Measurements from ENCODE around the gene SLTM. TPM values are rescaled to one million over a fixed set of nuclear protein-coding genes. Genes with fewer than 3 reads are reported as not detected.

The SLTM gene
- 81.4 and 110 TPM in 2 replicates for total RNA-seq (2021)
- Bru-seq, nascent RNA, result percentile 96 among the genes with signal in this experiment
- percentile 97 among the genes with signal in this experiment for BruChase-seq, experiment 1, labeled RNA remaining after a 2-hour chase
- BruChase-seq, experiment 2, labeled RNA remaining after a 6-hour chase, result percentile 92 among the genes with signal in this experiment
- long read RNA-seq, full-length matches to known transcripts, result 31 of 80 reads
- long read RNA-seq, partial matches to known transcripts, result 4 of 80 reads
- long read RNA-seq, other reads (novel, unspliced or antisense), result 45 of 80 reads

GRCh38 chr15:58933281-58934113 lies at the start of gene SLTM:
Gene SLTM, minus strand, starts transcription at chr15:58933679. Its CDS starts 114 bp downstream, at chr15:58933565.
- Histone ChIP-seq H3K4me2 (peak within 1 kb of the TSS; percentile 93), H3K27me3 (ENCODE audit: insufficient read depth, low read depth) (no peaks in the 10 kb centered on the region), H3K27ac (peak within 1 kb of the TSS; percentile 98), H2AFZ (peak within 1 kb of the TSS; percentile 79), H3K9me2 (ENCODE audit: insufficient read depth) (no peaks in the 10 kb centered on the region), H3K4me3 (peak within 1 kb of the TSS; percentile 96), H3K4me1 (replicated peaks; ENCODE audit: insufficient read depth) (peaks cover 21% of the 10 kb centered on the region), H3K79me2 (ENCODE audit: low read depth) (peaks cover 44% of the 10 kb centered on the region), H3F3A (ENCODE audit: insufficient read depth, low read depth) (peaks cover 29% of the 10 kb centered on the region), H3K36me3 (ENCODE audit: low read depth) (no peaks in the 10 kb centered on the region; the same call in 1 of the 2 replicates), H4K20me1 (ENCODE audit: insufficient read depth) (no peaks in the 10 kb centered on the region), H3K9me3 (ENCODE audit: insufficient read depth, low read depth) (no peaks in the 10 kb centered on the region)
- no TSS peak for BruUV-seq (replicated peaks)
- ChIA-PET POLR2A (ENCODE audit: unreplicated experiment) (interaction anchor here (0.6 kb wide), 1 partner anchor 7 kb away, joined by 4 read pairs; no protein-coding TSS in a partner anchor), CTCF (no interaction called here)
- DNase-seq, result peak; percentile 85 to 89
- TF ChIP-seq EZH2 (IDR thresholded peaks at IDR 0.05; ENCODE audit: low read depth) (no peak), CTCF (conservative IDR thresholded peaks at IDR 0.05) (peak; percentile 46; the same call in 1 of the 2 replicates)
- intact Hi-C loops (cut with micrococcal nuclease; ENCODE audit: unreplicated experiment), result loop anchor here (2.0 to 10.0 kb wide), 3 partner anchors 23 to 599 kb away; no protein-coding TSS in a partner anchor

GRCh38 chr15:58983261-58983660 lies 49.8 kb upstream of the SLTM start:
- POLR2A ChIA-PET (ENCODE audit: unreplicated experiment), result interaction anchor here (0.7 kb wide), 1 partner anchor 77 kb away, joined by 5 read pairs; no protein-coding TSS in a partner anchor
- DNase-seq, result no peak
- H3K36me3 ChIP-seq (ENCODE audit: low read depth), result no peaks in the 10 kb centered on the region
- BruUV-seq (replicated peaks), result no TSS peak
- H3K79me2 ChIP-seq (ENCODE audit: low read depth), result peaks cover 7% of the 10 kb centered on the region
- no peaks in the 10 kb centered on the region for H3K4me1 ChIP-seq (replicated peaks; ENCODE audit: insufficient read depth)
- no peak overlapping the region for H3K4me3 ChIP-seq
- H3K9me3 ChIP-seq (ENCODE audit: insufficient read depth, low read depth), result no peaks in the 10 kb centered on the region
- intact Hi-C loops (cut with micrococcal nuclease; ENCODE audit: unreplicated experiment), result no loop called here
- H4K20me1 ChIP-seq (ENCODE audit: insufficient read depth), result peaks cover 2% of the 10 kb centered on the region
- no peak overlapping the region for H3K27ac ChIP-seq
- no peak overlapping the region for H3K4me2 ChIP-seq
- no peak overlapping the region for H2AFZ ChIP-seq
- CTCF ChIA-PET, result no interaction called here
- no peaks in the 10 kb centered on the region for H3K27me3 ChIP-seq (ENCODE audit: insufficient read depth, low read depth)
- TF ChIP-seq CTCF (conservative IDR thresholded peaks at IDR 0.05) (no peak), EZH2 (IDR thresholded peaks at IDR 0.05; ENCODE audit: low read depth) (no peak)
- H3K9me2 ChIP-seq (ENCODE audit: insufficient read depth), result no peaks in the 10 kb centered on the region
- H3F3A ChIP-seq (ENCODE audit: insufficient read depth, low read depth), result no peaks in the 10 kb centered on the region

- POLR2A ChIA-PET (ENCODE audit: unreplicated experiment), result no interaction called here
- Histone ChIP-seq H3K9me2 (ENCODE audit: insufficient read depth) (no peaks in the 10 kb centered on the region), H3K36me3 (ENCODE audit: low read depth) (no peaks in the 10 kb centered on the region), H3K79me2 (ENCODE audit: low read depth) (no peaks in the 10 kb centered on the region), H3K27ac (no peak overlapping the region), H3K4me1 (replicated peaks; ENCODE audit: insufficient read depth) (no peaks in the 10 kb centered on the region), H4K20me1 (ENCODE audit: insufficient read depth) (no peaks in the 10 kb centered on the region), H3K27me3 (ENCODE audit: insufficient read depth, low read depth) (no peaks in the 10 kb centered on the region), H2AFZ (no peak overlapping the region), H3K9me3 (ENCODE audit: insufficient read depth, low read depth) (no peaks in the 10 kb centered on the region), H3K4me3 (no peak overlapping the region), H3K4me2 (no peak overlapping the region), H3F3A (ENCODE audit: insufficient read depth, low read depth) (no peaks in the 10 kb centered on the region)
- no peak for DNase-seq
- no peak for TF ChIP-seq EZH2 (IDR thresholded peaks at IDR 0.05; ENCODE audit: low read depth)
- TF ChIP-seq CTCF (conservative IDR thresholded peaks at IDR 0.05), result no peak
- intact Hi-C loops (cut with micrococcal nuclease; ENCODE audit: unreplicated experiment), result loop anchor here (2.0 kb wide), 1 partner anchor 519 kb away; no protein-coding TSS in a partner anchor
- BruUV-seq (replicated peaks), result no TSS peak
- CTCF ChIA-PET, result no interaction called here
Measured at GRCh38 chr15:58981808-58982475, 48.5 kb upstream of the SLTM start.
